HG03558 (cell line): ENCODE measurements around the gene CR1.
"Not testable (repeated sequence)": the region's sequence is repeated elsewhere in the genome, so short reads cannot be mapped to it uniquely, and the experiment has no call there.

Source experiments
- ATAC-seq: cut with Tn5 transposase; IDR thresholded peaks from one replicate; pipeline ENCODE4 v1.9.1; 2021; ENCODE audit warnings: moderate number of reproducible peaks; ENCODE audit not compliant: unreplicated experiment; ENCODE audit errors: extremely low read depth

The CR1 gene

DNA sequence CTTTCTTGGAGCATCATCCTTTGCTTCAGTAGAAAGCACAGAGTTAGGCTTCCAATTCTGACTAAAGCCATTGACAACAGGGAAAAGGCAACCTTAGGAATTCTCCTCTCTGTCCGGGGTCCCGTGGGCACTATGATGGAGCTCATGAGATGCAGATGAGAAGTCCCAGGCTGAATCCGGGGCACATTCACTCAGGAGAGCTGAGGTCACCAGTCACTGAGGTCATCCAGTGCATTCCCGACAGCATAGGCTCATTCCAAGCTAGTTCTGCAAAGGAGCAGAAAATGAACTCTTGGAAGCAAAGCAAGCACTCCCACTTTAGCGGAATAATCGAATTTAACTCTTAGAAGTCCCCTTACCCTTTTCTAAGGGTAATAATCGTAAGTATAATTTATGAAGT, 6.8 kb downstream of the CR1 start:
- ATAC-seq, result no peak

DNA sequence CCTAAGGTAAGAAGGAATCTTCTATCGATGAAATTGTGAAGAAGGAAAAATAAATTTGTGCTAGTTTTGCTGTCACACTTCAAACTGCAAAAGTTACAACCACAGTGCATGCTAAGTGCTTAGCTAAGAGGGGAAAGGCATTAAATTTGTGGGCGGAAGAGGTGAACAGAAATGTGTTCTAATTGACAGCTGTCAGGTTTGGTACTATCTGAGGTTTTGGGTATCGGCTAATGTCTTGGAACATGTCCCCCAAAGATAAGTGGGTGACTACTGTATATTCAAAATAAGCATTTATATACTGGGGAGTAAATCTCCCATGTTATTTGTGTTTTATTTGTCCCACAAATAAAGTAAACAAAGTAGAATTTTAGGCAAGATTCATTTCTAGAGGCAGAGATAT, 8.0 kb downstream of the CR1 start:
- no peak for ATAC-seq

DNA sequence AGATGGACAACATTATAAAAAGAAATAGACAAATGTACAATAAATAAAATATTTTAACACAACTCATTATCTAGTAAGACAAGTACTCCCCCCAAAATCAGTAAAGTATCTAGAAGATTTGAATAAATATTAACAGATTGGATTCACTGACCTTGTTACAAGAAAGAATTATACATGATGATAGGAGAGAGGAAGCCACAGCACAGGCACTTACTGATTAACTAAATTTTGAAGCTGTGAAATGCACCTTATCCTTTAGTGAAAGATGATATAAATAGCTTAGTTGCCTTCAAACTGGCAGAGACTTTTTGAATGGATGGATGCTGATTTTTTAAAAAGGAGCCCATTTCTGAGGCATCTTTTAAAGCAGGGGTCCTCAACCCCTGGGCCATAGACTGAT, 8.5 kb downstream of the CR1 start:
- ATAC-seq, result no peak

DNA sequence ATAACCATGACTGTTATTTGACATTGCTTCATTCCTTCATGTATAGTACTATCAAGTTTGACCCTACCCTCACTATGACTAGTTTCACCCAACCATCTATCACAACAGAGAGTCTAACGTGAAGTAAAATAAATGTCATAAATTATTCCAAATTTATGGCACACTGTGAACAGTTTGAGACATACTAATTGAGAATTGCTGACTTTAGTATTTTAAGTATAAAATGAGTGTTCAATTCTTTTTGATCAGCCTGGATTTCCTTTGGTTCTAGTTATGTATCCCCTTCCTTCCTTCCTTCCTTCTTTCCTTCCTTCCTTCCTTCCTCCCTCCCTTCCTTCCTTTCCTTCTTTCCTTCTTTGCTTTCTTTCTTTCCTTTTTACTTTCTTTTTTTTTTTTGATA, 14.5 kb downstream of the CR1 start:
- no peak for ATAC-seq

DNA sequence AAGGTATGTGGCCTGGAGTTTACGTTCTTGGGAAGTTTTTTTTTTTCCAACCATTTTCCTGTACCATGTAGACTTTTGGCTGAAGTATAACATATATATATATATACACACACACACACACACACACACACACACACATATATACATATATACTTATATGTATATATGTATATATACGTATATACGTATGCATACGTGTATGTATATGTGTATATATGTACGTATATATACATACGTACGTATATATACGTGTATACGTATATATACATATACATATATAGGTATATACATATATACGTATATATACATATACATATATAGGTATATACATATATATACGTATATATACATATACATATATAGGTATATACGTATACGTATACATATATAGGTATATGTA, 18.9 kb downstream of the CR1 start:
- ATAC-seq, result no peak

DNA sequence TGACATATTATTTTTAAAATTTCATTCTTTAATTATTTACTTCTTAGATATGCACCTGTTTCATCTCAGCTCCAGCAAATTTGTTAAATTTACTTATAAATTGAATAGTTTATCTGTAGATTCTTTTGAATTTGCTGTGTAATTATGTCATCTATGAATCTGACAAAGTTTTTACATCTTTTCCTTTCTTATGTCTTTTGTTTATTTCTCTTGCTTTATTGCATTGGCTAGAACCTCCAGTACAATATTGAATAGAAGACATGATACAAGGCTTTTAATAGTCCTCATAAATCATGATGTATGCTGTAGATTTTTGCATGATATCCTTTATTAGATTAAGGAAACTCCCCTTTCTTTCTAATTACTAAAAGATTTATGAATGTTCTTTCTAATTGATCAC, 20.8 kb downstream of the CR1 start:
- ATAC-seq, result no peak

DNA sequence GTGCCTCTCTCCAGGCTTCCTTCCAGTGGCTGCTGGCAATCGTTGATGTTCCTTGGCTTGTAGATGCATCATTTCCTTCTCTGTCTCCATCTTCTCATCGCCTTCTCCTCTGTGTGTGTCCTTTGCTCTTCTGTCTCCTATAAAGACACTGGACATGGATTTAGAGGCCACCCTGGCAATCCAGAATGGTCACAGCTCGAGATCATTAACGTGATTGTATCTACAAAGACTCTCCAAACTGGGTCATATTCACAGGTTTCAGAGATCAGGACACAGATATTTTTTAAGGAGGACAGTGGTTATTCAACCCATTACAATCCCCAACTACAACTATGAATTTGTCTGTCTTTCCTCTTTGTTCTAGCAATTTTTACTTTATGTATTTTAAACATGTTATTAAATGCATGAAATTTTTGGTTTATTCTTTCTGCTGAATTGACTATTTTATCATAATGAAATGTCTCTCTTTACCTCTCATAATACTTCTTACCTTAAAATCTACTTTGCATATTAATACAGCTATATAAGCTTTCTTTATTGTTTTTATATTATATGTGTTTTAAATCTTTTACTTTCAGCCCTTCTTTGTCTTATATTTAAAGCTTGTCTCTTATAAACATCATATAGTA, 22.8 kb downstream of the CR1 start:
- ATAC-seq, result no peak

DNA sequence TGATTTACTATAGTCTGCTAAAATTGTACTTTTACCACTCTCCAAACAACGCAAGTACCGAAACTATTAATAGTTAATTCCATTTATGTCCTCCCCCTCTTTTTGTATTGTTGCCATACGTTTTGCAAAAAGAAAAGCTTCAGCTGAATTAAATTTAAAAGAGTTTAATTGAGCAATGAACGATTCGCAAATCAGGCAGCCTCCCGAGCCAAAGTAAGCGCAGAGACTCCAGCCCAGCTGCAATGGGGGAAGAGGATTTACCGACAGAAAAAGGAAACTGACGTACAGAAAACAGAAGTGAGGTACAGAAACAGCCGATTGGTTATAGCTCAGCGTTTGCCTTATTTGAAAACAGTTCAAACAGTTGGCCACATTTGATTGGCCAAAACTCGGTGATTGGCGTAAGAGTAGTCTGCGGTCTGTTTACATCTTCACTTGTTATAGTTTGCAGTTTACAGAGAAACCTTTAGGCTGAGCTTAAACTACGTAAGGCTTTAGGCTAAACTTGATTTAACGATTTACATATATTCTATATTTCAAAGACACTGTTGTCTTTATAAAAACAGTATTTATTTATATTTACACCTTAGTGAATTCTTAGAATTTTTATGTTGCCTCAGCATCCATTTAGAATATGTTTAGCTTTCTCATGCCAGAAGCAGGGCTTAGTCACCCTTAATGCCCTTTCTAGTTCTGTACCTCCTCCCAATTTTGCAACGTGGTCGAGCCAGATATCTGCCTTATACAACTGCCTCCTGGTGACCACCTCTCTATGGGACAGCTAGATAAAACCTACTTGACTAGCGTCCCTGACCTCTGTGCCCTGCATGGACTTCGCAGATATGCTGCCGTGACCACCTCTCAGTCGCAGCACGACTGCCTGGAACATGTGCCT, 23.8 kb downstream of the CR1 start:
- no peak for ATAC-seq

DNA sequence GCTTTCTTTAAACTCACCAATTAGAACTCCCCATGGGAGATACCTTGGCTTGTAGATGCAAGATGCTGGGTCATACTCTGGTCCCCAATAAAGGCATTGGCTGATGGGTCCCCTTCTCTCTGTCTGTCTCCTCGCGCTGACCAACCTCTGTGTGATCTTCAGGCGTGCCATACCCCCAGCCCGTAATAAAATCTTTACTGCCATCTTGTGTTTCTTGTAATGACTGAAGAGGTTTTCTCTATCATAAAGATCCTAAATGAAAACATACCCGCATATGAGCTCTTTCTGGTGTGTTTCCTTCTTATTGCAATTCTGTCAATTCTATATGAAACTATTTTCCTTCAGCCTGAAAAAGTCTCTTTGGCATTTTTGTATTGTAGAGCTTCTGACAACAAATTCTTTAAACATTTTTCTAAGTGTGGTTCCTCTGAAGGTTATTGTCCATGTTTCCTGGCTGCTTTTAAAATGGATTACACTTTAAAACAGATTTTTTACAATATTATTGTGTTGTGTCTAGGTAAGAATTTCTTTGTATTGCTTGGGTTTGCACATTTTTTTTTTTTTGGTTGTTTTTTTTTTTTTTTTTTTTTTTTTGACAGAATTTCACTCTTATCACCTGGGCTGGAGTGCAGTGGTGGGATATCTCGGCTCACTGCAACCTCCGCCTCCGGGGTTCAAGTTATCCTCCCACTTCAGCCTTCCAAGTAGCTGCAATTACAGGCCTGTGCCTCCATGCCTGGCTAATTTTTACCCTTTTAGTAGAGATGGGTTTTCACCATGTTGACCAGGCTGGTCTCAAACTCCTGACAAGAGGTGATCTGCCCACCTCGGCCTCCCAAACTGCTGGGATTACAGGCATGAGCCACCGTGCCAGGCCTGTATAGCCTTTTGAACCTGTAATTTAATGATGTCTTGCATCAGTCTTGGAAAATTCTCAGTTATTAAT, 24.7 kb downstream of the CR1 start:
- ATAC-seq, result not testable (repeated sequence)

DNA sequence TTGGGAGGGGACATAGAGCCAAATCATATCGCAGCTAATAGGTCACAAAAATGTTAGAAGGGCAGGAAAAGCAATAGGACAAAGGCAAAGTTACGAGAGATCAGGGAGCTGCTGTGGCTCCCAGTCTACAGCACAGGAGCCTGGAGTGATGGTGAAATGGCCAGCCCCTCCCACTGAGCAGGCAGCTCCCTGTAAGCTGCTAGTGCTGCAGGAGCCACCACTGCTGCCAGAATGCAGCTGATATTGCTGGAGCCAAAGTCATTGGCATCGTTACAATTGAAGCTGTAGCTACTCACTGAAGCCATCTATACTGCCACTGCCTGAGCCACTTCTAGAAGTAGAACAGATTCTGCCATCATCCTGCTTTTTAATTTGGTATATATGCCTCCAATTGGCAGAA, 29.3 kb downstream of the CR1 start:
- not testable (repeated sequence) for ATAC-seq

DNA sequence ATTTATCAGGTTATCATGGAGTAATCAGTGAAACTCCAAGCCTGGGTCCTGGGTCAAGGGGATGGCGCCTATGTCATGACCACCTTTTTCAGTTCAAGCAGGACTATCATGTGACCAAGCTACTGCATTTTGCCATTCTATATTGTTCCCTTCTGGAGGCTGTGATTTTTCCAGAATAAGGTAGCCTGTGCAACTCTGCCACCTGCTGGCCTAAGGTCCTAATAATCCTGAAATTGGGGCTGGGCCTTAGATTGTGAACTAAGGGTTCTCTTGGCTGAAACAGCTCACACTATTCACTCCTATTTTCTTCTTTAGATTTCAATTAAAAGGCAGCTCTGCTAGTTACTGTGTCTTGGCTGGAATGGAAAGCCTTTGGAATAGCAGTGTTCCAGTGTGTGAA, 32.4 kb downstream of the CR1 start:
- ATAC-seq, result not testable (repeated sequence)

DNA sequence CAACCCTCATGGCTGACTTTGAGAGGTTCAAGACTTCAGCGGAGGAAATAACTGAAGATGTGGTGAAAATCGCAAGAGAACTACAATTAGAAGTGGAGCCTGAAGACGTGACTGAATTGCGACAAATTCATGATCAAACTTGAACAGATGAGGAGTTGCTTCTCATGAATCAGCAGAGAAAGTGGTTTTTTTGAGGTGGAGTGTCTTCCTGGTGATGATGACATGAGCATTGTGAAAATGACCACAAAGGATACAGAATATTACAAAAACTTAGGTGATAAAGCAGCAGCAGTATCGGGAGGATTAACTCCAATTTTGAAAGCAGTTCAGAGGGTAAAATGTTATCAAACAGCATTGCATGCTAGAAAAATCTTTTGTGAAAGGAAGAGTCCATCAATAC, 40.3 kb downstream of the CR1 start:
- ATAC-seq, result not testable (repeated sequence)

DNA sequence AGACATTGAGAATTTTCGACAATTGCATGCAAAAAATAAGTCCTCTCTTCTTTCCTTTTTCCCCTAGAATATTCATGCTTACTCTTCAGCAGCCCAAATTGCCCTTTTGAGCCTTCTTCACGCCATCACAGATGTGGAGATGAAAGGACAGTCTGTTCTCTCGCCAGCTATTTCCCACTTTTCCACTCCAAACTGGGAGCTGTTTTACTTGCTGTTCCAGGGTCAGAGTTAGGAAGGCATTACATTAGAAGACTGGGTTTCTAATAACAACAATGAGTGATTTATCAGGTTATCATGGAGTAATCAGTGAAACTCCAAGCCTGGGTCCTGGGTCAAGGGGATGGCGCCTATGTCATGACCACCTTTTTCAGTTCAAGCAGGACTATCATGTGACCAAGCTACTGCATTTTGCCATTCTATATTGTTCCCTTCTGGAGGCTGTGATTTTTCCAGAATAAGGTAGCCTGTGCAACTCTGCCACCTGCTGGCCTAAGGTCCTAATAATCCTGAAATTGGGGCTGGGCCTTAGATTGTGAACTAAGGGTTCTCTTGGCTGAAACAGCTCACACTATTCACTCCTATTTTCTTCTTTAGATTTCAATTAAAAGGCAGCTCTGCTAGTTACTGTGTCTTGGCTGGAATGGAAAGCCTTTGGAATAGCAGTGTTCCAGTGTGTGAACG, 50.9 kb downstream of the CR1 start:
- ATAC-seq, result not testable (repeated sequence)

DNA sequence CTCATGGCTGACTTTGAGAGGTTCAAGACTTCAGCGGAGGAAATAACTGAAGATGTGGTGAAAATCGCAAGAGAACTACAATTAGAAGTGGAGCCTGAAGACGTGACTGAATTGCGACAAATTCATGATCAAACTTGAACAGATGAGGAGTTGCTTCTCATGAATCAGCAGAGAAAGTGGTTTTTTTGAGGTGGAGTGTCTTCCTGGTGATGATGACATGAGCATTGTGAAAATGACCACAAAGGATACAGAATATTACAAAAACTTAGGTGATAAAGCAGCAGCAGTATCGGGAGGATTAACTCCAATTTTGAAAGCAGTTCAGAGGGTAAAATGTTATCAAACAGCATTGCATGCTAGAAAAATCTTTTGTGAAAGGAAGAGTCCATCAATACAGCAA, 58.9 kb downstream of the CR1 start:
- ATAC-seq, result not testable (repeated sequence)

DNA sequence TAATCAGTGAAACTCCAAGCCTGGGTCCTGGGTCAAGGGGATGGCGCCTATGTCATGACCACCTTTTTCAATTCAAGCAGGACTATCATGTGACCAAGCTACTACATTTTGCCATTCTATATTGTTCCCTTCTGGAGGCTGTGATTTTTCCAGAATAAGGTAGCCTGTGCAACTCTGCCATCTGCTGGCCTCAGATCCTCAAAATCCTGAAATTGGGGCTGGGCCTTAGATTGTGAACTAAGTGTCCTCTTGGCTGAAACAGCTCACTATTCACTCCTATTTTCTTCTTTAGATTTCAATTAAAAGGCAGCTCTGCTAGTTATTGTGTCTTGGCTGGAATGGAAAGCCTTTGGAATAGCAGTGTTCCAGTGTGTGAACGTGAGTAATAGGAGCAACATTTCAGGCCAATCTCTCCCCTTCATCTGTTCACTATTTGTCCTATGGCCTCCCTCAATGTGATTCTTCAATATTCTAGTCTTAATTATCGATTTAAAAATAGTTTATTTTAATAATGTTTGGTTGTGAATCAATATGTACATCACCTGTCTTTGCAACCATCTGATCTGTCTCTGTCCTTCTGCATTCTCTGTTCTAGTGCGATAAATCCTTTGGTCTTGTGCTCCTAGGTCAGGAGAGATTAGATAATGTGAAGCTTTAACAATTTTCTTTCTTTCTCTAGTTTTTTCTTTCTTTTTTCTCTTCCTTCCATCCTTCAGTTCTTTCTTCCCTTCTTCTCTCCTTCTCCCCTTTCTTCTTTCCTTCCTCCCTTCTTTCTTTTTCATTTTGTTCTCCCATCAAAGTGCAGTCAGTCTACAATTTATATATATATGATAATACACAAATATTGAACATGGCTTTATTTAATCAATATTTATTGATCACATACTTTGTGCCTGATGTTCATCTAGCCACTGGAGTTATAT, 69.8 kb downstream of the CR1 start:
- no peak for ATAC-seq

DNA sequence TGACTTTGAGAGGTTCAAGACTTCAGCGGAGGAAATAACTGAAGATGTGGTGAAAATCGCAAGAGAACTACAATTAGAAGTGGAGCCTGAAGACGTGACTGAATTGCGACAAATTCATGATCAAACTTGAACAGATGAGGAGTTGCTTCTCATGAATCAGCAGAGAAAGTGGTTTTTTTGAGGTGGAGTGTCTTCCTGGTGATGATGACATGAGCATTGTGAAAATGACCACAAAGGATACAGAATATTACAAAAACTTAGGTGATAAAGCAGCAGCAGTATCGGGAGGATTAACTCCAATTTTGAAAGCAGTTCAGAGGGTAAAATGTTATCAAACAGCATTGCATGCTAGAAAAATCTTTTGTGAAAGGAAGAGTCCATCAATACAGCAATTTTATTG, 76.0 kb downstream of the CR1 start:
- not testable (repeated sequence) for ATAC-seq

DNA sequence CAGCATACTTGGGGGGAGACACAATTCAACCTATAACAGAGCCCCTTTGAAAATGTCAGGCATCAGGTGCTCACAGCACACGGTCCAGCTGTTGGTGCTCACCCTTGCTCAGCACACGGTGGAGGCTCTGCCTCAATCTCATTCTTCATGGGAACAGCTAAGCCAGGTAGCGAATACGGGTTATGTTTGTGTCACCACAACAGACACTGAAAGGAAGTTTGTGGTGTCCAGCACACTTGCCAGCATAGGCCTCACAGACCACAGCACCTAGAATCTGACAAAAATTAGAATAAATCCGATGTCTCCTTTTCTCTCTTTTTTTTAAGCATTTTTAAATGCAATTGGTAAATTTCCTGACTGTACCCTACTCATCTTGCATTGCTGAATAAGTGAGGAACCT, 77.1 kb downstream of the CR1 start:
- not testable (repeated sequence) for ATAC-seq

DNA sequence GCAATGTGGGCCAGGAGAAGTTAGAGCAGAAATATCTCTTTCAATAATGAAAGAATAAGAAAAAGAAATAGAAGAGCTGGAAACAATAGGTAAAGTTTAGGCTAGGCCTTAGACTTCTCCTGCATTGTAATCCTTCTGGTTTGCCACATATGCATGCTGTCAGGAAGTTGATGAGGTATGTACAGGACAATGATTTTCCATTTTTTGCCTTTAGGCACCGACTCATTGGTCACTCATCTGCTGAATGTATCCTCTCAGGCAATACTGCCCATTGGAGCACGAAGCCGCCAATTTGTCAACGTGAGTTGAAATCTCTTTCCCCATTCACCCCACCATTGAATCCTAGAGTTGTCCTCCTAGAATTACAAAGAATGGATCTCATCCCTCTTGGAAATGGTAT, 79.4 kb downstream of the CR1 start:
- not testable (repeated sequence) for ATAC-seq

DNA sequence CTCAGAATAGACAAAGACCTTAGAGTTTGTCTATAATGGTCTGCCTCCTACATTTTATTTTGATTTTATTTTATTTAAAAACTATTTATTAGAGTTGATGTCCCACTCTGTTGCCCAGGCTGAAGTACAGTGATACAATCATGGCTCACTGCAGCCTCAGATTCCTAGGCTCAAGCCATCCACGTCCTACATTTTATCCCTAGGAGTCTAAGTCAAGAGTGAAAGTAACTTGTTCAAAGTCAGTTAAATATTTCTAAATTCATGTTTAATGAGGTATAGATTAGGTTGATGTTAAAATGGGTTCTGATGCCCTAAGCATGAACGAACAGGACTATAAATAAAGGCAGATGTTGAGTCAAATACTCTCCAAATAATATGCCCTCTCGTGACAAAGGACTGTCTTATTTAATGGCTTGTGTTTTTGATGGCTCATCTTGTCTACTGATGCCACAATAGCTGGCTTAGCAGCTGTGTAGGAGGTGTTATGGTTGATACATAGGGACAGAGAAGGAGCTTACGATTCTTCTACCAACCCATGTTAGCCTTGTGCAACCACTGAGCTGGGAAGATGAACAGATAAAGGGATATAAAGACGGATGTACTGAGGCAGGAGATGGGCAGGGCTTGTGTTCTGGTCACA, 83.0 kb downstream of the CR1 start:
- no peak for ATAC-seq
